ENCODE results near the gene FANCE. TPM values are rescaled to one million over a fixed set of nuclear protein-coding genes. Genes with fewer than 3 reads are reported as not detected.

FANCE gene
- total RNA-seq, 1 experiment from 2014 or later: 12.4 TPM

DNA sequence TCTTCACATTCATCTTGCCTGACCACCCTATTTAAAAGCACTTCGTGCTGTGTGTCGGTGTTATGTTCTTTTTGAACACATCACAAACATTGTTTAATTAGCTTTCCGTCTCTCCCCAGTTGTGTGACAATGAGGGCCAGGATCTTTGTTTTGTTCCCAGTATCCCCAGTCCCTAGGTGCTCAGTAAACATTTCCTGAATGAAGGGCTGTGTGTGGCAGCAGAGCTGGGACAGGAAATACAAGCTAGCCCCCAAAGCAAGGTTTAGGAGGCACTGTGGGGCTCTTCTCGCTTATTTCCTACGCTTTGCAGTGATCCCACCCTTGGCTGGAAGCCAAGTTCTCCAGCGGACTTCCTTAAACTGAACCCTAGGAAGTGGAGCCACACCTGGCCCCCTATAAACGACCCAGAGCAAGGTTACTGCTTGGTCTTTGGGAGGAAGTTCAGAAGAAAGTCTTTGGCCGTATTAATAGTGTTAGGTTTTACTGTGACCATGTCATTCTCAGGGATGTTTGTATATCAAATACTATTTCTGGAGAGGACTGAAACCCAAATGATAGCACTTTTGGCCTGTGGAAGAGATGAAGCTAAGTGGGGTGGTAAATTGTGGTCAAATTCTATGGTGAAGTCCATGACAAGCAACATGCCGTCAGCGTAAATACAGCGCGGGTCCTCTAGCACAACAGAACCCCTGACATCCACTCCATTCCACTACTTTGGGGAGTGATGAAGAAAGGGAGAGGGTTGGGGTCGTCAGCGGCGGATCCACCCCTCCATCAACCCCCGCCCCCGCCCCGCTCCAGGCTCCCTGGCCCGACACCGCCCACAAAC is 570 bp upstream of the FANCE start:
- no peaks in the 10 kb centered on the region for H3K36me3 ChIP-seq (ENCODE audit: control insufficient read depth, insufficient read depth, low read length)
- no peaks in the 10 kb centered on the region for H3K4me1 ChIP-seq
- peaks cover 10% of the 10 kb centered on the region for H3K36me3 Mint-ChIP-seq (ENCODE audit: insufficient read depth, unreplicated experiment)
- no peak for DNase-seq
- TF ChIP-seq, protein P1, sequence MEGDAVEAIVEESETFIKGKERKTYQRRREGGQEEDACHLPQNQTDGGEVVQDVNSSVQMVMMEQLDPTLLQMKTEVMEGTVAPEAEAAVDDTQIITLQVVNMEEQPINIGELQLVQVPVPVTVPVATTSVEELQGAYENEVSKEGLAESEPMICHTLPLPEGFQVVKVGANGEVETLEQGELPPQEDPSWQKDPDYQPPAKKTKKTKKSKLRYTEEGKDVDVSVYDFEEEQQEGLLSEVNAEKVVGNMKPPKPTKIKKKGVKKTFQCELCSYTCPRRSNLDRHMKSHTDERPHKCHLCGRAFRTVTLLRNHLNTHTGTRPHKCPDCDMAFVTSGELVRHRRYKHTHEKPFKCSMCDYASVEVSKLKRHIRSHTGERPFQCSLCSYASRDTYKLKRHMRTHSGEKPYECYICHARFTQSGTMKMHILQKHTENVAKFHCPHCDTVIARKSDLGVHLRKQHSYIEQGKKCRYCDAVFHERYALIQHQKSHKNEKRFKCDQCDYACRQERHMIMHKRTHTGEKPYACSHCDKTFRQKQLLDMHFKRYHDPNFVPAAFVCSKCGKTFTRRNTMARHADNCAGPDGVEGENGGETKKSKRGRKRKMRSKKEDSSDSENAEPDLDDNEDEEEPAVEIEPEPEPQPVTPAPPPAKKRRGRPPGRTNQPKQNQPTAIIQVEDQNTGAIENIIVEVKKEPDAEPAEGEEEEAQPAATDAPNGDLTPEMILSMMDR (IDR thresholded peaks at IDR 0.05; ENCODE audit: insufficient read depth in 1 of 2, low read depth in 1 of 2, low read length in 1 of 2, severe bottlenecking in 1 of 2, unreplicated experiment in 1 of 2): no peak
- BruUV-seq (replicated peaks): no TSS peak
- H3K9me3 ChIP-seq: no peaks in the 10 kb centered on the region
- H3K27me3 Mint-ChIP-seq (ENCODE audit: insufficient read depth, unreplicated experiment): no peaks in the 10 kb centered on the region
- peak overlapping the region; percentile 74 for H3K4me3 Mint-ChIP-seq (ENCODE audit: unreplicated experiment)
- H3K27me3 ChIP-seq (replicated peaks; ENCODE audit: control insufficient read depth, insufficient read depth, low read length): no peaks in the 10 kb centered on the region
- no peaks in the 10 kb centered on the region for H3K9me3 Mint-ChIP-seq (ENCODE audit: unreplicated experiment)
- intact Hi-C loops (cut with micrococcal nuclease; ENCODE audit: unreplicated experiment): loop anchor here (1.0 kb wide), 1 partner anchor 17 kb away; the partner anchor contains the start of gene RPL10A
- H3K4me3 ChIP-seq (ENCODE audit: low read depth, low read length): peak overlapping the region; percentile 85
- H3K4me1 Mint-ChIP-seq (ENCODE audit: low read depth, unreplicated experiment): peaks cover 7% of the 10 kb centered on the region
- no peak overlapping the region for H3K27ac Mint-ChIP-seq (ENCODE audit: unreplicated experiment)
- POLR2A ChIA-PET: interaction anchor here (1.2 kb wide), 1 partner anchor 16 kb away, joined by 6 read pairs; no protein-coding TSS in a partner anchor
- CTCF ChIA-PET: interaction anchor here (0.9 to 1.8 kb wide), 5 partner anchors 16 to 158 kb away, joined by 4 to 10 read pairs (median 4); partner anchors contain the start of genes PPARD and RPL10A

DNA sequence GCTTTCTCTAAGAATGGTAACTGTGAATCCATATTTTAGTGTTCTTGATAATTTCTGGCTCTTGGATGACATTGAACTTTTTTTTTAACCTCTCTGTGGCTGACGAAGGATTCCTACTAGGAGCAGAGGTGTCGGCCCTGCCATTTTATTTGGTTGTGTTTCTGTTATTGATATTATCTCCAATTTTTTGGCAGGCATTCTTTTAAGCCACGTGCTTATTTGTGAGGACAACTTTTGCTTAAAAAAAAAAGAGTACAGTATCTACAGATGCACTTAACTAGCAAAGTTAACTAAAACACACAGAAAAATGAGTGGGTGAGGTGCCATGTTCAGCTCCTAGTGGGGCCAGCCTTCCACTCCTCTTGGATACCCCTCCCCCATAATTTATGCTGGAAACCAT is 1.1 kb downstream of the FANCE start:
- intact Hi-C loops (cut with micrococcal nuclease; ENCODE audit: unreplicated experiment): no loop called here
- peak overlapping the region; percentile 74 for H3K4me3 Mint-ChIP-seq (ENCODE audit: unreplicated experiment)
- CTCF ChIA-PET: interaction anchor here (0.6 to 1.8 kb wide), 2 partner anchors 33 to 111 kb away, joined by 3 to 10 read pairs; partner anchors contain the start of gene PPARD
- TF ChIP-seq, protein P1 (IDR thresholded peaks at IDR 0.05; ENCODE audit: insufficient read depth in 1 of 2, low read depth in 1 of 2, low read length in 1 of 2, severe bottlenecking in 1 of 2, unreplicated experiment in 1 of 2): no peak
- peaks cover 7% of the 10 kb centered on the region for H3K4me1 Mint-ChIP-seq (ENCODE audit: low read depth, unreplicated experiment)
- H3K36me3 Mint-ChIP-seq (ENCODE audit: insufficient read depth, unreplicated experiment): peaks cover 10% of the 10 kb centered on the region
- Histone ChIP-seq H3K9me3 (no peaks in the 10 kb centered on the region), H3K27me3 (replicated peaks; ENCODE audit: control insufficient read depth, insufficient read depth, low read length) (no peaks in the 10 kb centered on the region), H3K4me1 (no peaks in the 10 kb centered on the region), H3K36me3 (ENCODE audit: control insufficient read depth, insufficient read depth, low read length) (peaks cover 1% of the 10 kb centered on the region; the same call in 1 of the 2 replicates), H3K4me3 (ENCODE audit: low read depth, low read length) (peak overlapping the region; percentile 85)
- no peaks in the 10 kb centered on the region for H3K9me3 Mint-ChIP-seq (ENCODE audit: unreplicated experiment)
- H3K27me3 Mint-ChIP-seq (ENCODE audit: insufficient read depth, unreplicated experiment): no peaks in the 10 kb centered on the region
- POLR2A ChIA-PET: interaction anchor here (0.5 kb wide), 1 partner anchor 49 kb away, joined by 3 read pairs; no protein-coding TSS in a partner anchor
- H3K27ac Mint-ChIP-seq (ENCODE audit: unreplicated experiment): no peak overlapping the region
- TSS peak; percentile 47 for BruUV-seq (replicated peaks)
- no peak for DNase-seq

DNA sequence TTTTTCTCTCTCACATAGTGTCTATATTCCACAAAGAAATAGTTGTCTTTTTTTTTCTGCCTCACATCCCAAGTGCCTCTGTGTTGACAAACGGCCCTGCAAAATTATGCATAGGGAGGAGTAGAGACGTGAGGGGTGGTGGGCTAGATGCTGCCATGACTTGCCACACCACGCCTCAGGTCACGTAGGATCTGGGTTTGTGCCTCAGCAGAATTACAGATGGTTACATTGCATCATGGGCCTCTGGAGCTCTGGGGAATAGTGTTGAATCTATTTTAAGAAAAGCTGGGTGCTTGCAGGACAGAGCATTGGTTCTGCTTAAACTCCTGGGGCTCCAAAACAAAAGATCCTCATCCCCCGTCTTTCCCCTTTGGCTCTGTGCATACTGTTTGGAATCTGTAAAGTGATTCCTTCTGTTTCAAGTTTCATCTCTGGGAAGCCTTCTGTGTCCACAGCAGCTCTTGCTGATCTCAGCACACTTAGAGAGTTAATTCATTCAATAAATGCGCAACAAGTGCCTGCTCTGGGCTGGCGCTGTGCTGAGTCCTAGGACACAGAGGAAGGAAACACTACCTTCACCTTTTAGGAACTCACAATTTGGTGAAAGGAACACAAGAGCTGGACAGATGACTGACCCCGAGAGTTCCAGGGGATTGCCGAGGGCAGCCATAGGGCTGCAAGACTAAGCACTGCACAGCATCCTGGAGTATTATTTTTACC is 2.4 kb downstream of the FANCE start:
- intact Hi-C loops (cut with micrococcal nuclease; ENCODE audit: unreplicated experiment): no loop called here
- no TSS peak for BruUV-seq (replicated peaks)
- POLR2A ChIA-PET: no interaction called here
- no peaks in the 10 kb centered on the region for H3K9me3 ChIP-seq
- Mint-ChIP-seq H3K4me3 (ENCODE audit: unreplicated experiment) (peak overlapping the region; percentile 74), H3K27me3 (ENCODE audit: insufficient read depth, unreplicated experiment) (no peaks in the 10 kb centered on the region), H3K36me3 (ENCODE audit: insufficient read depth, unreplicated experiment) (peaks cover 10% of the 10 kb centered on the region), H3K27ac (ENCODE audit: unreplicated experiment) (no peak overlapping the region), H3K4me1 (ENCODE audit: low read depth, unreplicated experiment) (peaks cover 7% of the 10 kb centered on the region), H3K9me3 (ENCODE audit: unreplicated experiment) (no peaks in the 10 kb centered on the region)
- H3K36me3 ChIP-seq (ENCODE audit: control insufficient read depth, insufficient read depth, low read length): peaks cover 1% of the 10 kb centered on the region; the same call in 1 of the 2 replicates
- CTCF ChIA-PET: no interaction called here
- no peaks in the 10 kb centered on the region for H3K4me1 ChIP-seq
- TF ChIP-seq, protein P1 (IDR thresholded peaks at IDR 0.05; ENCODE audit: insufficient read depth in 1 of 2, low read depth in 1 of 2, low read length in 1 of 2, severe bottlenecking in 1 of 2, unreplicated experiment in 1 of 2): no peak
- H3K4me3 ChIP-seq (ENCODE audit: low read depth, low read length): no peak overlapping the region
- no peaks in the 10 kb centered on the region for H3K27me3 ChIP-seq (replicated peaks; ENCODE audit: control insufficient read depth, insufficient read depth, low read length)
- no peak for DNase-seq

Measured in Caco-2 (cell line).